Suprapubic skin (tissue), 4 donors: ENCODE measurements around the gene DFFB. TPM values are rescaled to one million over a fixed set of nuclear protein-coding genes. Genes with fewer than 3 reads are reported as not detected.

Experiments used
- DNase-seq, 2 donors: peaks; one replicate each; pipeline ENCODE4 v3.0.0-alpha.2; 2019; ENCODE audit warnings: low spot score in 2 of 2
- H3K27ac ChIP-seq: fragments of 200-600 bp; sonication (generic); one replicate; pipeline ENCODE4 v1.5.1; 2019
- H3K27me3 ChIP-seq: fragments of 200-600 bp; sonication (generic); one replicate; pipeline ENCODE4 v1.5.1; 2019
- H3K36me3 ChIP-seq: fragments of 200-600 bp; sonication (generic); one replicate; pipeline ENCODE4 v1.5.1; 2019
- H3K4me1 ChIP-seq: fragments of 200-600 bp; sonication (generic); one replicate; pipeline ENCODE4 v1.5.1; 2019
- H3K4me3 ChIP-seq: fragments of 200-600 bp; sonication (generic); one replicate; pipeline ENCODE4 v1.5.1; 2019; ENCODE audit warnings: mild to moderate bottlenecking
- H3K9me3 ChIP-seq: fragments of 200-600 bp; sonication (generic); one replicate; pipeline ENCODE4 v1.5.1; 2019
- CTCF ChIP-seq, 2 donors: fragments of 200-600 bp in 1 of 2; fragments of 450-650 bp in 1 of 2; sonication (generic) in 1 of 2; IDR thresholded peaks; one replicate each; pipeline ENCODE4 v1.5.1; 2016 to 2019; ENCODE audit warnings: antibody characterized with exemption in 2 of 2, mild to moderate bottlenecking in 1 of 2, moderate library complexity in 1 of 2
- EP300 ChIP-seq: sonication (generic); formaldehyde crosslinking; IDR thresholded peaks from one replicate; pipeline ENCODE4 v1.6.1; 2017; ENCODE audit warnings: antibody characterized with exemption
- POLR2A ChIP-seq, 2 donors: fragments of 450-650 bp; IDR thresholded peaks; one replicate each; pipeline ENCODE4 v1.6.1; 2017; ENCODE audit warnings: antibody characterized with exemption in 2 of 2, mild to moderate bottlenecking in 2 of 2, moderate library complexity in 2 of 2
- POLR2AphosphoS5 ChIP-seq, 3 donors: sonication (generic); formaldehyde crosslinking; IDR thresholded peaks; one replicate each; pipeline ENCODE4 v1.6.1; 2017; ENCODE audit warnings: antibody characterized with exemption in 3 of 3
- WGBS: methylation state at CpG from one replicate; pipeline ENCODE4 v1.1.5; 2018; 5-methylcytosine and 5-hydroxymethylcytosine counted together
- total RNA-seq, 4 donors: library from RNA; depleted of rRNA; stranded (reverse); fragments of >200 nt; gene quantifications; one replicate each; pipeline ENCODE4 v1.1.0, GENCODE V29; 2016

Gene DFFB
- total RNA-seq, 4 donors from 2014 or later: 2.7 to 6.8 (median 4.2) TPM

DNA sequence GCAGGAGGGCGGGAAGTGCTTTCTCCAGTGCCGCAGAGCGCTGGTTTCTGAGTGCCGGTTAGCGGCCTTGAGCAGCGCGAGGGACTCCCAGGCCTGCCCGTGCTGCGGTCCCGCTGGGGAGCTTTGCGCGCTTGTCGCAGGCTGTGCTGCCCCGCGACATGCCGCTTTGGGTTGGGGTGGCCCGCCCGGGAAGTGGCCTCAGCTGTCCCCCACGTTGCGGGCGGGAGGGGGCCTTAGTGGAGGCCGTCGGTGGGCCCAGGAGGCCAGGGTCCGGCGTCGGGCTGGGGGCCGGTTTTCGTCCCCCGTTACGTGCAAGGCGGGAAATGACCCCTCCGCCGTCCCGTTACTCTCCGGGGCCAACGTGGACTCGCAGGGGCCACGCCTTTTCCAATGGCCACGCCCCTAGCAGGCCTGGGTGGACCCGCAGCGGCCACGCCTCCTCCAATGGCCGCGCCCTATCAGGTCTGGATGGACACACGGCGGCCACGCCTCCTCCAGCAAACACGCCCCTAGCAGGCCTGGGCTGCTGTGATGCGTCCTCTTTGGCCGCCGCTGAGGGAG lies 43.8 kb downstream of the DFFB start:
- Histone ChIP-seq H3K27me3 (no peaks in the 10 kb centered on the region), H3K36me3 (no peaks in the 10 kb centered on the region), H3K4me3 (peak overlapping the region; percentile 76), H3K9me3 (no peaks in the 10 kb centered on the region), H3K27ac (peak overlapping the region; percentile 91), H3K4me1 (peaks cover 14% of the 10 kb centered on the region)
- WGBS: 0% methylated on average over 4 of the region's 51 CpGs
- peak; percentile 98 to 99 for DNase-seq
- TF ChIP-seq POLR2A (IDR thresholded peaks at IDR 0.05) (no peak), CTCF (IDR thresholded peaks at IDR 0.05) (no peak), EP300 (no peak), POLR2AphosphoS5 (IDR thresholded peaks at IDR 0.05) (peak in 1 of 3 donors; percentile 25)

- 92% methylated on average over 15 of the region's 15 CpGs for WGBS
- Histone ChIP-seq H3K4me1 (peaks cover 14% of the 10 kb centered on the region), H3K4me3 (no peak overlapping the region), H3K36me3 (no peaks in the 10 kb centered on the region), H3K27ac (no peak overlapping the region), H3K9me3 (no peaks in the 10 kb centered on the region), H3K27me3 (no peaks in the 10 kb centered on the region)
- DNase-seq: peak; percentile 60 to 67
- TF ChIP-seq EP300: no peak
- TF ChIP-seq POLR2A (IDR thresholded peaks at IDR 0.05): no peak
- no peak for TF ChIP-seq CTCF (IDR thresholded peaks at IDR 0.05)
- no peak for TF ChIP-seq POLR2AphosphoS5 (IDR thresholded peaks at IDR 0.05)
Measured at GRCh38 chr1:3902111-3902511, 44.8 kb downstream of the DFFB start.

- Histone ChIP-seq H3K4me3 (no peak overlapping the region), H3K27me3 (no peaks in the 10 kb centered on the region), H3K27ac (no peak overlapping the region), H3K4me1 (peaks cover 14% of the 10 kb centered on the region), H3K36me3 (no peaks in the 10 kb centered on the region), H3K9me3 (no peaks in the 10 kb centered on the region)
- DNase-seq: peak; percentile 36 to 40
- TF ChIP-seq POLR2A (IDR thresholded peaks at IDR 0.05): no peak
- WGBS: 51% methylated on average over 10 of the region's 10 CpGs
Measured at GRCh38 chr1:3902571-3903091, 45.4 kb downstream of the DFFB start.

DNA sequence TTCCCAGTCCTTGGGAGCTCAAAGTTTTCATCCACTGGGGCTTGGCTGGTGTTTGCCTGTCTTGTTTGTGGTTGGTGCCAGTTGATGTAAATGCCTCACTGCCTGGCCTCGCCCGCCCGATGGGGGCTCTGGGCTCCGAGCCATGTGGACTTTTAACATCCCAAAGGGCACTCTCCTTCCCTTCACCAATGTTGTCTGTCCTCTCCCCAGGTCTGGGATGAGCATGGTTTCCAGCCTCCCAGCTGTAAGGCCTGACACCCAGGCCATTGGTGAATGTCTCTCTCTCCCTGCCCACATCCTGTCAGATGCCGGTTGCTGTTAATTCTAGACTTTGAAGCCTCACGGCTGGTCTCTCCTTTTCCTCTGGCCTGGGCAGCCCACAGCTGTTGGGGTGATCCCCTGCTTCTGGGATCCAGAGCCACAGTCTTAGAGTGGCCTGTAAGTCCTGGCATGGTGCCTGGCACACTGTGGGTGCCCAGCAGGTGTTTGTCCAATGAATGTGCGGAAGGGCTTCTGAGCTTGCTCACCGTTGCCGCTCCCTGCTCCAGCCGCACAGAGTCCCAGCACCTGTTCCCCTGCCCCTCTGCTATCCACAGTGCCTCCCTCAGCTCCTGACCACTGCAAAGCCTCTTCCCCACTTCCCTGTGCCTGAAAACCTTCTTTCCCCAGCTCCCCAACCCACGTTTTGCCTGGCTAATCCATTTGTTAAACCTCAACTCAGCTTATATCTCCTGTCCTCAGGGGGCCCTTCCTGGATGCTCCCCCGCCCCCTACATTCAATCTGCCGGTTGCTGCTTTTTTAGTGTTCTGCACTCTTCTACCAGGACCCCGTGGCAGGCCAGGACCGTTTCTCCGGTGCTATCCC lies 46.1 kb downstream of the DFFB start:
- no peaks in the 10 kb centered on the region for H3K9me3 ChIP-seq
- 80% methylated on average over 16 of the region's 16 CpGs for WGBS
- DNase-seq: peak; percentile 58 to 59

More for the DNA sequence above, 46.1 kb downstream of the DFFB start:
- Histone ChIP-seq H3K4me1 (peaks cover 14% of the 10 kb centered on the region), H3K4me3 (no peak overlapping the region), H3K27me3 (no peaks in the 10 kb centered on the region), H3K36me3 (no peaks in the 10 kb centered on the region), H3K27ac (no peak overlapping the region)
- TF ChIP-seq EP300: no peak
- TF ChIP-seq POLR2A (IDR thresholded peaks at IDR 0.05): no peak
- no peak for TF ChIP-seq CTCF (IDR thresholded peaks at IDR 0.05)
- TF ChIP-seq POLR2AphosphoS5 (IDR thresholded peaks at IDR 0.05): no peak
